ENCODE data around the gene PLA2G4D.

PLA2G4D gene

GRCh38 chr15:42094512-42094963 lies at the start of gene PLA2G4D:
Gene PLA2G4D (minus strand): TSS chr15:42094562. CDS start chr15:42094459, 103 bp downstream.
- no peak for DNase-seq (ENCODE audit: low read depth)

GRCh38 chr15:42143356-42143755 lies 49.0 kb upstream of the PLA2G4D start:
- DNase-seq (ENCODE audit: low read depth), result no peak

- no peak for DNase-seq (ENCODE audit: low read depth)
Observed at GRCh38 chr15:42141795-42142667, 47.7 kb upstream of the PLA2G4D start.

GRCh38 chr15:42141246-42141645 lies 46.9 kb upstream of the PLA2G4D start:
- no peak for DNase-seq (ENCODE audit: low read depth)

GRCh38 chr15:42140383-42141070 lies 46.2 kb upstream of the PLA2G4D start:
- DNase-seq (ENCODE audit: low read depth), result no peak

GRCh38 chr15:42139596-42139995 lies 45.2 kb upstream of the PLA2G4D start:
- DNase-seq (ENCODE audit: low read depth), result no peak

- no peak for DNase-seq (ENCODE audit: low read depth)
Observed at GRCh38 chr15:42138968-42139386, 44.6 kb upstream of the PLA2G4D start.

GRCh38 chr15:42138411-42138810 lies 44.0 kb upstream of the PLA2G4D start:
- no peak for DNase-seq (ENCODE audit: low read depth)

GRCh38 chr15:42137461-42138261 lies 43.3 kb upstream of the PLA2G4D start:
- peak; percentile 48 for DNase-seq (ENCODE audit: low read depth)

GRCh38 chr15:42136513-42136912 lies 42.2 kb upstream of the PLA2G4D start:
- no peak for DNase-seq (ENCODE audit: low read depth)

- no peak for DNase-seq (ENCODE audit: low read depth)
Observed at GRCh38 chr15:42135351-42135750, 41.0 kb upstream of the PLA2G4D start.

- DNase-seq (ENCODE audit: low read depth), result no peak
Observed at GRCh38 chr15:42134617-42135245, 40.4 kb upstream of the PLA2G4D start.

- peak; percentile 24 for DNase-seq (ENCODE audit: low read depth)
Observed at GRCh38 chr15:42133886-42134502, 39.6 kb upstream of the PLA2G4D start.

- DNase-seq (ENCODE audit: low read depth), result no peak
Observed at GRCh38 chr15:42133356-42133755, 39.0 kb upstream of the PLA2G4D start.

- DNase-seq (ENCODE audit: low read depth), result no peak
Observed at GRCh38 chr15:42131826-42132806, 37.8 kb upstream of the PLA2G4D start.

GRCh38 chr15:42131006-42131405 lies 36.6 kb upstream of the PLA2G4D start:
- DNase-seq (ENCODE audit: low read depth), result no peak

GRCh38 chr15:42130246-42130986 lies 36.1 kb upstream of the PLA2G4D start:
- no peak for DNase-seq (ENCODE audit: low read depth)

- DNase-seq (ENCODE audit: low read depth), result no peak
Observed at GRCh38 chr15:42129364-42129763, 35.0 kb upstream of the PLA2G4D start.

- DNase-seq (ENCODE audit: low read depth), result no peak
Observed at GRCh38 chr15:42128476-42128875, 34.1 kb upstream of the PLA2G4D start.
